Osteoblast (primary cell): ENCODE results near the gene COL3A1. TPM values are rescaled to one million over a fixed set of nuclear protein-coding genes. Genes with fewer than 3 reads are reported as not detected.

Source experiments
- DNase-seq: peaks from one replicate; pipeline ENCODE4 v3.0.0; 2011; ENCODE audit warnings: low spot score, mixed read lengths; ENCODE audit not compliant: insufficient read length; ENCODE audit errors: missing footprints
- H2AFZ ChIP-seq: 2 replicates; pipeline ENCODE4 v1.6.0; 2011; ENCODE audit warnings: mild to moderate bottlenecking, low read length
- H3K27ac ChIP-seq: 2 replicates; pipeline ENCODE4 v1.5.1; 2011; ENCODE audit warnings: mild to moderate bottlenecking, low read depth, low read length, moderate library complexity
- H3K27me3 ChIP-seq: 2 replicates; pipeline ENCODE4 v1.6.0; 2012; ENCODE audit warnings: mild to moderate bottlenecking, control low read depth, inconsistent platforms, low read length, moderate library complexity; ENCODE audit not compliant: insufficient read depth
- H3K36me3 ChIP-seq: 2 replicates; pipeline ENCODE4 v1.5.1; 2011; ENCODE audit warnings: mild to moderate bottlenecking, low read length, control low read depth, moderate library complexity; ENCODE audit not compliant: insufficient read depth
- H3K4me1 ChIP-seq: 2 replicates; pipeline ENCODE4 v1.5.1; 2011; ENCODE audit warnings: mild to moderate bottlenecking, low read length, control low read depth, moderate library complexity; ENCODE audit not compliant: insufficient read depth
- H3K4me2 ChIP-seq: 2 replicates; pipeline ENCODE4 v1.6.0; 2011; ENCODE audit warnings: mild to moderate bottlenecking, low read length; ENCODE audit not compliant: insufficient read depth
- H3K4me3 ChIP-seq: fragments of 200-600 bp; sonication (generic); 3 replicates; pipeline ENCODE4 v1.5.1; 2012; ENCODE audit warnings: mild to moderate bottlenecking, low read length, inconsistent platforms; ENCODE audit not compliant: insufficient read depth
- H3K79me2 ChIP-seq: 2 replicates; pipeline ENCODE4 v1.6.0; 2012; ENCODE audit warnings: mild to moderate bottlenecking, low read length, control low read depth, inconsistent platforms; ENCODE audit not compliant: insufficient read depth
- H3K9me3 ChIP-seq: 2 replicates; pipeline ENCODE4 v1.5.1; 2011; ENCODE audit warnings: low read depth, low read length, control low read depth
- H4K20me1 ChIP-seq: 2 replicates; pipeline ENCODE4 v1.6.0; 2012; ENCODE audit warnings: mild to moderate bottlenecking, low read length, control low read depth; ENCODE audit not compliant: insufficient read depth
- total RNA-seq: library from RNA; depleted of rRNA; stranded (reverse); fragments of >200 nt; gene quantifications from 2 replicates; pipeline ENCODE4 v1.2.3, GENCODE V29; 2012
- TF ChIP-seq, protein P1 (sequence below): IDR thresholded peaks from 2 replicates; pipeline ENCODE4 v1.5.1; 2011; ENCODE audit warnings: mild to moderate bottlenecking, low read depth, low read length, moderate library complexity; ENCODE audit errors: extremely low read depth

The COL3A1 gene
- total RNA-seq, 1 donor, result 5,672 TPM

- no peak for DNase-seq
- TF ChIP-seq, protein P1, sequence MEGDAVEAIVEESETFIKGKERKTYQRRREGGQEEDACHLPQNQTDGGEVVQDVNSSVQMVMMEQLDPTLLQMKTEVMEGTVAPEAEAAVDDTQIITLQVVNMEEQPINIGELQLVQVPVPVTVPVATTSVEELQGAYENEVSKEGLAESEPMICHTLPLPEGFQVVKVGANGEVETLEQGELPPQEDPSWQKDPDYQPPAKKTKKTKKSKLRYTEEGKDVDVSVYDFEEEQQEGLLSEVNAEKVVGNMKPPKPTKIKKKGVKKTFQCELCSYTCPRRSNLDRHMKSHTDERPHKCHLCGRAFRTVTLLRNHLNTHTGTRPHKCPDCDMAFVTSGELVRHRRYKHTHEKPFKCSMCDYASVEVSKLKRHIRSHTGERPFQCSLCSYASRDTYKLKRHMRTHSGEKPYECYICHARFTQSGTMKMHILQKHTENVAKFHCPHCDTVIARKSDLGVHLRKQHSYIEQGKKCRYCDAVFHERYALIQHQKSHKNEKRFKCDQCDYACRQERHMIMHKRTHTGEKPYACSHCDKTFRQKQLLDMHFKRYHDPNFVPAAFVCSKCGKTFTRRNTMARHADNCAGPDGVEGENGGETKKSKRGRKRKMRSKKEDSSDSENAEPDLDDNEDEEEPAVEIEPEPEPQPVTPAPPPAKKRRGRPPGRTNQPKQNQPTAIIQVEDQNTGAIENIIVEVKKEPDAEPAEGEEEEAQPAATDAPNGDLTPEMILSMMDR, result no peak
- no peaks in the 10 kb centered on the region for H3K4me1 ChIP-seq
- H3K36me3 ChIP-seq, result peaks cover 95% of the 10 kb centered on the region
- H4K20me1 ChIP-seq, result no peaks in the 10 kb centered on the region
- H2AFZ ChIP-seq, result no peak overlapping the region
- H3K9me3 ChIP-seq, result no peaks in the 10 kb centered on the region
- H3K79me2 ChIP-seq, result no peaks in the 10 kb centered on the region
- no peak overlapping the region for H3K27ac ChIP-seq
- H3K4me2 ChIP-seq, result no peak overlapping the region
- H3K4me3 ChIP-seq, result no peak overlapping the region
- no peaks in the 10 kb centered on the region for H3K27me3 ChIP-seq
These were observed 74.0 kb downstream of the COL3A1 start for GRCh38 chr2:189048189-189048588.

- DNase-seq, result no peak
- TF ChIP-seq, protein P1, result no peak
These were observed 75.6 kb downstream of the COL3A1 start for GRCh38 chr2:189049709-189050164.

GRCh38 chr2:189050165-189050712 lies 76.1 kb downstream of the COL3A1 start:
- TF ChIP-seq, protein P1, result no peak
- Histone ChIP-seq H2AFZ (no peak overlapping the region), H3K9me3 (no peaks in the 10 kb centered on the region), H3K4me2 (no peak overlapping the region), H3K4me1 (no peaks in the 10 kb centered on the region), H3K27ac (peak overlapping the region; percentile 3), H3K4me3 (no peak overlapping the region), H3K79me2 (no peaks in the 10 kb centered on the region), H4K20me1 (no peaks in the 10 kb centered on the region), H3K36me3 (peaks cover 94% of the 10 kb centered on the region), H3K27me3 (no peaks in the 10 kb centered on the region)
- no peak for DNase-seq

More at GRCh38 chr2:189049709-189050164, 75.6 kb downstream of the COL3A1 start:
- no peaks in the 10 kb centered on the region for H3K27me3 ChIP-seq
- H3K4me1 ChIP-seq, result no peaks in the 10 kb centered on the region
- no peak overlapping the region for H2AFZ ChIP-seq
- no peaks in the 10 kb centered on the region for H3K79me2 ChIP-seq
- peak overlapping the region; percentile 3 for H3K27ac ChIP-seq
- no peaks in the 10 kb centered on the region for H4K20me1 ChIP-seq
- peaks cover 94% of the 10 kb centered on the region for H3K36me3 ChIP-seq
- no peak overlapping the region for H3K4me3 ChIP-seq
- H3K9me3 ChIP-seq, result no peaks in the 10 kb centered on the region
- H3K4me2 ChIP-seq, result no peak overlapping the region

- Histone ChIP-seq H3K36me3 (peaks cover 95% of the 10 kb centered on the region), H3K27ac (no peak overlapping the region)
- DNase-seq, result no peak
These were observed 82.3 kb downstream of the COL3A1 start for GRCh38 chr2:189056200-189057106.

More at GRCh38 chr2:189056200-189057106, 82.3 kb downstream of the COL3A1 start:
- Histone ChIP-seq H3K9me3 (no peaks in the 10 kb centered on the region), H3K4me3 (no peak overlapping the region), H3K27me3 (no peaks in the 10 kb centered on the region), H3K4me1 (no peaks in the 10 kb centered on the region), H3K79me2 (no peaks in the 10 kb centered on the region), H2AFZ (no peak overlapping the region), H3K4me2 (no peak overlapping the region), H4K20me1 (no peaks in the 10 kb centered on the region)
- TF ChIP-seq, protein P1, result no peak
